Breast epithelium (tissue), 3 donors: ENCODE data around the gene JAG1.

ENCODE experiments used
- CTCF ChIP-seq, 3 donors: fragments of 450-650 bp; IDR thresholded peaks; one replicate each; pipeline ENCODE4 v1.5.1; 2016 to 2017; ENCODE audit warnings: antibody characterized with exemption in 3 of 3, mild to moderate bottlenecking in 3 of 3, moderate library complexity in 3 of 3
- POLR2A ChIP-seq: fragments of 450-650 bp; IDR thresholded peaks from one replicate; pipeline ENCODE4 v1.6.1; 2016; ENCODE audit warnings: antibody characterized with exemption, mild to moderate bottlenecking, moderate library complexity
- POLR2AphosphoS5 ChIP-seq, 3 donors: sonication (generic); formaldehyde crosslinking; IDR thresholded peaks; one replicate each; pipeline ENCODE4 v1.6.1; 2017; ENCODE audit warnings: antibody characterized with exemption in 3 of 3

GRCh38 chr20:10671919-10672623, 1.7 kb downstream of the JAG1 start:
- TF ChIP-seq CTCF (IDR thresholded peaks at IDR 0.05) (no peak), POLR2A (no peak), POLR2AphosphoS5 (IDR thresholded peaks at IDR 0.05) (peak; percentile 8 to 14 (median 13))
